ENCODE data around the gene COQ8B. TPM values are rescaled to one million over a fixed set of nuclear protein-coding genes. Genes with fewer than 3 reads are reported as not detected.

COQ8B gene
- total RNA-seq, 4 donors from 2014 or later = 40.2 to 58.7 (median 44.1) TPM

- no peak for DNase-seq (ENCODE audit: low spot score in 2 of 2)
- TF ChIP-seq, protein P1, sequence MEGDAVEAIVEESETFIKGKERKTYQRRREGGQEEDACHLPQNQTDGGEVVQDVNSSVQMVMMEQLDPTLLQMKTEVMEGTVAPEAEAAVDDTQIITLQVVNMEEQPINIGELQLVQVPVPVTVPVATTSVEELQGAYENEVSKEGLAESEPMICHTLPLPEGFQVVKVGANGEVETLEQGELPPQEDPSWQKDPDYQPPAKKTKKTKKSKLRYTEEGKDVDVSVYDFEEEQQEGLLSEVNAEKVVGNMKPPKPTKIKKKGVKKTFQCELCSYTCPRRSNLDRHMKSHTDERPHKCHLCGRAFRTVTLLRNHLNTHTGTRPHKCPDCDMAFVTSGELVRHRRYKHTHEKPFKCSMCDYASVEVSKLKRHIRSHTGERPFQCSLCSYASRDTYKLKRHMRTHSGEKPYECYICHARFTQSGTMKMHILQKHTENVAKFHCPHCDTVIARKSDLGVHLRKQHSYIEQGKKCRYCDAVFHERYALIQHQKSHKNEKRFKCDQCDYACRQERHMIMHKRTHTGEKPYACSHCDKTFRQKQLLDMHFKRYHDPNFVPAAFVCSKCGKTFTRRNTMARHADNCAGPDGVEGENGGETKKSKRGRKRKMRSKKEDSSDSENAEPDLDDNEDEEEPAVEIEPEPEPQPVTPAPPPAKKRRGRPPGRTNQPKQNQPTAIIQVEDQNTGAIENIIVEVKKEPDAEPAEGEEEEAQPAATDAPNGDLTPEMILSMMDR (IDR thresholded peaks at IDR 0.05) = no peak
- TF ChIP-seq POLR2A (IDR thresholded peaks at IDR 0.05) = no peak
- H3K4me3 ChIP-seq (ENCODE audit: low read depth, poor library complexity, severe bottlenecking) = no peak overlapping the region
- intact Hi-C loops (cut with DNase I; ENCODE audit: low total_unique reads) = no loop called here
- 64 to 67% methylated on average over 8 of the region's 8 CpGs for WGBS, 2 donors
Measured at GRCh38 chr19:40642757-40643305, 73.9 kb downstream of the COQ8B start.

DNA sequence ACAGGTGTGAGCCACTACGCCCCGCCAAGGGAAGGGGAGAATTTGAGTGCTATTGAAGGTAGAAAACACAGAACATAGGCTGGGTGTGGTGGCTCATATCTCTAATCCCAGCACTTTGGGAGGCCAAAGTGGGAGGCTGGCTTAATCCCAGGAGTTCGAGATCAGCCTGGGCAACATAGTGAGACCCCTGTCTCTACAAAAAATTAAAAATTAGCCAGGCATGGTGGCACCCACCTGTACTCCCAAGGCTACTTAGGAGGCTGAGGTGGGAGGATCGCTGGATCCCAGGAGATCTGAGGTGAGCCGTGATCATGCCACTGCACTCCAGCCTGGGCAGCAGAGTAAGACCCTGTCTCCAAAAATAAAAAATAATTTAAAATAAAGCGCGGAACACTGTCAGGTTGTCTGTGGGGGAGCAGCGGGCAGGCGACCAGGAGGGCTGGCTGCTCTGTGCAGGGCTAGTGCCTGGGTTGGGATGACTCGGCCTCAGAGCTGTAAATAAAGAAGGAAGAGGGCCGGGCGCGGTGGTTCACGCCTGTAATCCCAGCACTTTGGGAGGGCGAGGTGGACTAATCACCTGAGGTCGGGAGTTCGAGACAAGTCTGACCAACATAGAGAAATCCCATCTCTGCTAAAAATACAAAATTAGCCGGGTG, 74.5 kb downstream of the COQ8B start:
- intact Hi-C loops (cut with DNase I; ENCODE audit: low total_unique reads) = no loop called here
- DNase-seq (ENCODE audit: low spot score in 2 of 2) = no peak
- H3K4me3 ChIP-seq (ENCODE audit: low read depth, poor library complexity, severe bottlenecking) = no peak overlapping the region
- 93% methylated on average over 18 of the region's 18 CpGs for WGBS, 2 donors
- TF ChIP-seq, protein P1 (IDR thresholded peaks at IDR 0.05) = no peak
- TF ChIP-seq POLR2A (IDR thresholded peaks at IDR 0.05) = no peak

Other genes starting within 250 kb of the COQ8B start
- gene SPTBN4, start 249.9 kb downstream of the COQ8B start, total RNA-seq = 1 to 10 TPM in 3 of 4 donors, under 1 TPM in 1; 0.25 to 2.2 (median 1.6) TPM
- 10 to 100 TPM; 39.6 to 53.4 (median 43.0) TPM for gene SHKBP1, start 140.0 kb downstream of the COQ8B start, total RNA-seq
- 100 to 1,000 TPM; 113 to 181 (median 144) TPM for gene LTBP4, start 115.5 kb downstream of the COQ8B start, total RNA-seq
- 10 to 100 TPM; 11.2 to 45.8 (median 36.0) TPM for gene NUMBL, start 26.2 kb downstream of the COQ8B start, total RNA-seq
- 100 to 1,000 TPM in 1 of 4 donors, 10 to 100 TPM in 3; 83.1 to 104 (median 93.6) TPM for gene ITPKC, start 226 bp upstream of the COQ8B start, total RNA-seq
- gene ACTMAP, start 33.6 kb upstream of the COQ8B start, total RNA-seq = 1 to 10 TPM; 4.1 to 8.5 (median 4.6) TPM
- gene SNRPA, start 34.3 kb upstream of the COQ8B start, total RNA-seq = 10 to 100 TPM; 18.0 to 52.4 (median 44.9) TPM
- 10 to 100 TPM; 10.4 to 17.0 (median 12.9) TPM for gene MIA, start 58.6 kb upstream of the COQ8B start, total RNA-seq
- gene RAB4B, start 61.4 kb upstream of the COQ8B start, total RNA-seq = 10 to 100 TPM; 18.7 to 22.8 (median 19.7) TPM
- 10 to 100 TPM; 34.4 to 52.8 (median 45.1) TPM for gene EGLN2, start 82.3 kb upstream of the COQ8B start, total RNA-seq
- not detected for gene CYP2A6, start 133.6 kb upstream of the COQ8B start, total RNA-seq
- gene CYP2A7, start 165.3 kb upstream of the COQ8B start, total RNA-seq = not detected

All from lower leg skin (tissue), 4 donors.